PC-9 (cell line): ENCODE results near the gene KLF7. TPM values are rescaled to one million over a fixed set of nuclear protein-coding genes. Genes with fewer than 3 reads are reported as not detected.

Experiments used
- BruUV-seq: library from RNA; stranded (reverse); fragments of 400-500 nt; replicated peaks from 2 replicates; lab custom pipeline; 2021; lab: Mats Ljungman, UMichigan
- CTCF ChIA-PET: fragments of 300-600 bp; sonication (Branson Sonifier 250); formaldehyde crosslinking; loops from one replicate; lab custom pipeline; 2022; ENCODE audit warnings: antibody characterized with exemption; lab: Charles Lee
- POLR2A ChIA-PET: fragments of 300-600 bp; sonication (Branson Sonifier 250); formaldehyde crosslinking; loops from one replicate; lab custom pipeline; 2022; ENCODE audit warnings: antibody characterized with exemption; ENCODE audit not compliant: unreplicated experiment; lab: Charles Lee
- DNase-seq, 2 experiments: peaks; one replicate each; pipeline versions ENCODE4 v3.0.0 to v3.0.0-alpha.2; 2015 to 2022; ENCODE audit warnings: mixed read lengths in 1 of 2
- H2AFZ ChIP-seq: fragments of 200-600 bp; sonication (generic); 2 replicates; pipeline ENCODE4 v1.8.1; 2017; ENCODE audit warnings: antibody characterized with exemption
- H3F3A ChIP-seq: fragments of 200-600 bp; sonication (generic); 2 replicates; pipeline ENCODE4 v1.8.1; 2017; ENCODE audit warnings: antibody characterized with exemption, mild to moderate bottlenecking, low read depth; ENCODE audit not compliant: insufficient read depth
- H3K27ac ChIP-seq: fragments of 200-600 bp; sonication (generic); 2 replicates; pipeline ENCODE4 v1.6.1; 2016; ENCODE audit warnings: mixed run types
- H3K27me3 ChIP-seq: fragments of 200-600 bp; sonication (generic); 2 replicates; pipeline ENCODE4 v1.6.1; 2016; ENCODE audit warnings: low read depth, mixed run types; ENCODE audit not compliant: insufficient read depth
- H3K36me3 ChIP-seq: fragments of 200-600 bp; sonication (generic); 2 replicates; pipeline ENCODE4 v1.6.1; 2016; ENCODE audit warnings: low read depth, mixed run types
- H3K4me1 ChIP-seq: fragments of 200-600 bp; sonication (generic); replicated peaks from 2 replicates; pipeline ENCODE4 v1.6.1; 2016; ENCODE audit warnings: mixed run types; ENCODE audit not compliant: insufficient read depth
- H3K4me2 ChIP-seq: fragments of 200-600 bp; sonication (generic); 2 replicates; pipeline ENCODE4 v1.6.1; 2017; ENCODE audit warnings: mixed run types
- H3K4me3 ChIP-seq: fragments of 200-600 bp; sonication (generic); 2 replicates; pipeline ENCODE4 v1.6.1; 2016; ENCODE audit warnings: mixed run types
- H3K79me2 ChIP-seq: fragments of 200-600 bp; sonication (generic); 2 replicates; pipeline ENCODE4 v1.6.1; 2017; ENCODE audit warnings: low read depth, mixed run types
- H3K9me2 ChIP-seq: fragments of 200-600 bp; sonication (generic); 2 replicates; pipeline ENCODE4 v1.8.1; 2017; ENCODE audit warnings: mild to moderate bottlenecking; ENCODE audit not compliant: insufficient read depth
- H3K9me3 ChIP-seq: fragments of 200-600 bp; sonication (generic); 2 replicates; pipeline ENCODE4 v1.8.1; 2016; ENCODE audit warnings: low read depth; ENCODE audit not compliant: insufficient read depth
- H4K20me1 ChIP-seq: fragments of 200-600 bp; sonication (generic); 2 replicates; pipeline ENCODE4 v1.8.1; 2017; ENCODE audit not compliant: insufficient read depth
- CTCF ChIP-seq: fragments of 200-600 bp; sonication (generic); conservative IDR thresholded peaks from 2 replicates; pipeline ENCODE4 v1.6.1; 2017; ENCODE audit warnings: mixed run types, antibody characterized with exemption, mild to moderate bottlenecking, moderate library complexity
- EZH2 ChIP-seq: fragments of 200-600 bp; sonication (generic); IDR thresholded peaks from 2 replicates; pipeline ENCODE4 v1.8.0; 2017; ENCODE audit warnings: antibody characterized with exemption, low read depth
- intact Hi-C: fragments of 100-400 bp; cut with micrococcal nuclease; formaldehyde crosslinking; loops from one replicate; pipeline ENCODE4 v1.10.0; 2022; ENCODE audit not compliant: unreplicated experiment
- total RNA-seq: library from RNA; stranded (reverse); gene quantifications from 2 replicates; pipeline ENCODE4 v1.2.3, GENCODE V29; 2021

Gene KLF7
- total RNA-seq, 1 experiment from 2014 or later = 20.0 TPM

DNA sequence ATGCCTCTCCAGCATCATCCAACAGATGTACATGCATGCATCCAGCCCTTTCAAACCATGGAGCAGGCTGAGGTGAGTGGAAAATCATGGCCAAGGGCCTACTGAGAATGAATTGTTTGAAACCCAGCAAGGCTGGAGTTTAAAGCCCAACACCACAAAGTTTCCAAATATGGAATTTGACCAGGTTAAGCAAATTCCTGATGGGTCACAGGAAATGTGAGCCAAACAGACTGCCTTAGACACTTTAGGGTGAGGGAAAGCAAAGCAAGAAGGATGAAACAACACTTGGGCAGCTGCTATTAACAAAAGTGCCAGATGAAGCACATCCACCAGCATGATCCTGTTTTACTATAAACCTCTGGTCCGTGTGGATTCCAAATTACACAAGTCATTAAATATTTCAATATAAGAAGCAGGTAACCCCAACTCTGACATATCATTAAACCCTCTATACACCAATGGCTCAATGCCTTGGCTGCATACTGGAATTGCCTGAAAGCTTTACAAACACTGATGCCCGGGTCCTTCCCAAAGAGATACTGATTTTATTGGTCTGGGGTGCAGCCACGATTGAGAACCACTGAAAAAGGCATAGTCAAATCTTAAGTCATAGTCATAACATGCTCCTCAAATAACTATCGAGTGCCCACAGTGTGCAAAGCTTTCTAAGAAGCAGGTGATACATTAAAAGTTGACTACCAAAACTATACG lies 9.1 kb downstream of the KLF7 start:
- Histone ChIP-seq H3K9me2 (no peaks in the 10 kb centered on the region), H3K79me2 (peaks cover 75% of the 10 kb centered on the region), H3K9me3 (no peaks in the 10 kb centered on the region), H2AFZ (no peak overlapping the region), H3K4me2 (no peak overlapping the region), H3F3A (no peaks in the 10 kb centered on the region), H4K20me1 (no peaks in the 10 kb centered on the region), H3K4me3 (no peak overlapping the region), H3K4me1 (peaks cover 4% of the 10 kb centered on the region; the same call in 1 of the 2 replicates), H3K27me3 (no peaks in the 10 kb centered on the region), H3K36me3 (no peaks in the 10 kb centered on the region), H3K27ac (no peak overlapping the region)
- POLR2A ChIA-PET = no interaction called here
- intact Hi-C loops = no loop called here
- BruUV-seq = no TSS peak
- CTCF ChIA-PET = no interaction called here
- TF ChIP-seq CTCF (no peak), EZH2 (no peak)
- no peak for DNase-seq

GRCh38 chr2:207155516-207156444 lies 10.0 kb downstream of the KLF7 start:
- no peaks in the 10 kb centered on the region for H3K9me3 ChIP-seq
- H4K20me1 ChIP-seq = no peaks in the 10 kb centered on the region
- H3K27me3 ChIP-seq = no peaks in the 10 kb centered on the region
- no peak for TF ChIP-seq CTCF
- TF ChIP-seq EZH2 = no peak
- H3F3A ChIP-seq = no peaks in the 10 kb centered on the region
- no peaks in the 10 kb centered on the region for H3K9me2 ChIP-seq
- H3K4me1 ChIP-seq = no peaks in the 10 kb centered on the region
- peaks cover 70% of the 10 kb centered on the region for H3K79me2 ChIP-seq
- no peak overlapping the region for H3K4me3 ChIP-seq
- H3K27ac ChIP-seq = no peak overlapping the region
- no peak for DNase-seq
- H2AFZ ChIP-seq = no peak overlapping the region
- no peaks in the 10 kb centered on the region for H3K36me3 ChIP-seq
- POLR2A ChIA-PET = no interaction called here
- BruUV-seq = no TSS peak
- CTCF ChIA-PET = no interaction called here
- no peak overlapping the region for H3K4me2 ChIP-seq
- intact Hi-C loops = no loop called here

DNA sequence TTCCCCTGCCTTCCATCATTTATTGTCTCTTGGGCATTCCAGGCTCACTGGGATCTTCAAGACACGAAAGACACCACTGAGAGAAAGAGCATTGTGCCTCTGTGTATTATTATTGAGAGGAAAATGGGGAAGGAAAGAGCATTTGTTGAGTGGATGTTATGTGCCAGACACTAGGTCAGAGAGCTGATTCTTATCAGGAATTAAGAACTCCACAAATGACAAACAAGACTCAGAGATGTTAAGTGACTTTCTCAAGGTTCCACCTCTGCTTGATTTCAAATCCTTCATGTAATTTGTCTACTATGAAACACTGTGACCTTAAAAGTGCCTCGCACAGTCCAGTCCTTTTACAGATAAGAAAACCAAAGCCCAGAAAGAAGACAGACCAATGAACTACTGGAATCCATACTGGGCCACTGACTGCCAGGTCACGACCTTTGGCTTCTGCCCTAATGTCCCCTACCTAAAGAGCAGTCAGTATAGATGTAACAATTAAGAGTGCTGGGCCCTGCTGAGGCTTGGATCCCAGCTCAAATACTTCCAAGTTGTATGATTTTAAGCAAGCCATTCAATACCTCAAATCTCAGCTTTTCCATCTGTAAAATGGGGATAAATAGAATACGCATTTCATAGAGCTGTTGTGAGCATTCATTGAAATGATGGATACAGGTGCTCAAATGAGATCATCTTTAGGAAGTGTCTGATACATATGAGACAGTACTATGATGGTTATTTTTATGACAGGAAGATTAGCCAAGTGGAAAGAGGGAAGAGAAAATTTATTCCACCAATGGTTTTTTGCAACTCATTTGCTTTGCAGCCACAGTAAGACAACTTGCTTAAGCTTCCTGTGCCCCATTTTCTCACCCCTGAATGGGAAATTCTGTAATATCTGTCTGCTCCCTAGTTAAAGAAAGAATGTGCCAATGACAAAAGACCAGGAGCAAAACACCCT lies 10.9 kb downstream of the KLF7 start:
- POLR2A ChIA-PET = no interaction called here
- Histone ChIP-seq H3K9me2 (no peaks in the 10 kb centered on the region), H3K27ac (no peak overlapping the region), H3K36me3 (no peaks in the 10 kb centered on the region), H3K27me3 (no peaks in the 10 kb centered on the region), H2AFZ (no peak overlapping the region), H3K4me2 (no peak overlapping the region), H3K4me1 (no peaks in the 10 kb centered on the region), H3K4me3 (no peak overlapping the region), H3K9me3 (no peaks in the 10 kb centered on the region), H3K79me2 (peaks cover 63% of the 10 kb centered on the region), H4K20me1 (no peaks in the 10 kb centered on the region), H3F3A (no peaks in the 10 kb centered on the region)
- no peak for DNase-seq
- CTCF ChIA-PET = no interaction called here
- no peak for TF ChIP-seq CTCF
- no peak for TF ChIP-seq EZH2
- no TSS peak for BruUV-seq
- intact Hi-C loops = no loop called here
